Left lobe of liver (tissue), 2 donors: ENCODE data around the gene LRRC59. TPM values are rescaled to one million over a fixed set of nuclear protein-coding genes. Genes with fewer than 3 reads are reported as not detected.
"Not testable (repeated sequence)": the region's sequence is repeated elsewhere in the genome, so short reads cannot be mapped to it uniquely, and the experiment has no call there.

Experiments used
- ATAC-seq: fragments of 200-7000 bp; cut with Tn5 transposase; one replicate; pipeline ENCODE4 v1.9.1; 2020; ENCODE audit warnings: mild to moderate bottlenecking, moderate library complexity
- DNase-seq: peaks from one replicate; pipeline ENCODE4 v3.0.0-alpha.2; 2020; ENCODE audit warnings: low spot score
- total RNA-seq: library from RNA; stranded (reverse); gene quantifications from one replicate; pipeline ENCODE4 v1.2.1, GENCODE V29; 2021
- donor health status: DM: no; HTN: no; CAD: no; lungs with moderate emphysema.
- donor health status: DM: no; HTN: yes; CAD: no.

The LRRC59 gene
- total RNA-seq, 1 donor from 2014 or later: 47.3 TPM

DNA sequence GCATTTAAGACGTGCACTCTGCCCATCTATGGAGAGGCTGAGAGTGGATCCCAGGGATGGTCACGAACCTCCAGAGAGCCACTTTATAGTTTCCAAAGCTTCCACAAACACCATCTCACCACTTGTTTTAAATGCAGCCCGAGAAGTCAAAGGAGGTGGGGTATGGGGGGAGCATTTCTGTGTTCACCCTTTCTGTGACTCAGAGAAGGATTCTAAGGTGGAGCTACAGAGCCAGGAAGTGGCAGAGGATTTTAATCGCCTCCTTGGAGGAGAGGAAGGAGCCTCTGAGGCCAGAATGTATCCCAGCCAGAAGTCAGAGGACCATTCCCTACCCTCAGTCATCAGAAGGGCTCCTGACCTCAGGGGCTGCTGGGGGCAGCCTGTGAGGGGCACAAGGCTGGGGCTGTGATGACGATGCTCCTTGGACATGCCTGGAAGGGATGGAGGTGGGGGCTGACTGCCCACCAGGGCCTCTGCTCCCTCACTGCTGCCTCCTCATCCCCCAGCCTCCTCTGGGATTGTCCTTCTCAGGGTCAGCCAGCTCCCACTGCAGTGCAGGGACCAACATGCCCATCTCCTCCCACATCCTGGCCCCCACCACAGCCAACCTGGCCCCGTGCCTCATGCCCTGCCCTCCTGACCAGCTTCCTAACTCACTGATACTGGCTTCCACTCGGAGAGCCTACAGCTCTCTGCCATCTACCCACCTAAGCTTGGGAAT is 48.6 kb downstream of the LRRC59 start:
- DNase-seq (no peak), ATAC-seq (no peak)

GRCh38 chr17:50347894-50348291 is 49.4 kb downstream of the LRRC59 start:
- ATAC-seq: no peak
- no peak for DNase-seq

GRCh38 chr17:50347117-50347893 is 50.0 kb downstream of the LRRC59 start:
- no peak for DNase-seq
- ATAC-seq: no peak

DNA sequence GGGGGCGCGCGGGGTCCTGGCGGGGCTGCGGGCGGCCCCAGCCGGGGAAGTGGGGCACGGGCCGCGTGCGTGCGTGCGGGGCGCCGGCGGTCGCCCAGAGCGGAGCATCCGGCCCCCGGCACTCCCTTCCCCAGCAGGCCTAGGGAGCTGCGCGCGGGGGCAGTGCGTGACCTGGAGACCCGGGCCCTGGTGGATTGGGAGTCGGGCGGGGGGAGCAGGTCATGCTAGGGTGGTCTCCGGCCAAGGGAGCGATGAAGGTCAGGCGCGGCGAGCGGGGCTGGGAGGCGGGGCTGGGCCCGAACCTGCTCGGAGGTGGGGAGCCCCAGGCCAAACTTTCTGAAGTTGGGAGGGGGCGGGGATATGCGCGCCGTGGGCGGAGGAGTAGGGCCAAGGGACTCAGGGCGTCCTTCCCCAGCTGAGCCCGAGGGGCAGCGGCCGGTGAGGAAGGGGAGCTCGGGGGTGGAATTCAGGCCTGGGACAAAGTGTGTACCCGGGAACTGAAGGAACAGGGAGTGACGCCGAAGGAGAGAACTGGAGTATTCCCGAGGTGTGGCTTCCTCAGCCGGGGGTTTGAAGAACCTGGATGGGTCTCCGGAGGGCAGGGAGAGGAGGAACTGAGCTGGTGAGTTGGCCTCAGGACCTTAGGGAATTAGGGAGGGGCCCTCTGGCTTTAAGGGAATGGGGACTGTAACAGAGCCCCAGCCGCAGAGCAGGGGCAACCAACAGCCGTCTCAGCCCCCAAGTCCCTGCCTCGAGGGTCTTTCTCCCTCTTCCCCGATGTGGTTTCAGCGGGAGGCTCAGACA is 50.8 kb downstream of the LRRC59 start:
- peak; percentile 60 for DNase-seq
- peak; percentile 32 for ATAC-seq

DNA sequence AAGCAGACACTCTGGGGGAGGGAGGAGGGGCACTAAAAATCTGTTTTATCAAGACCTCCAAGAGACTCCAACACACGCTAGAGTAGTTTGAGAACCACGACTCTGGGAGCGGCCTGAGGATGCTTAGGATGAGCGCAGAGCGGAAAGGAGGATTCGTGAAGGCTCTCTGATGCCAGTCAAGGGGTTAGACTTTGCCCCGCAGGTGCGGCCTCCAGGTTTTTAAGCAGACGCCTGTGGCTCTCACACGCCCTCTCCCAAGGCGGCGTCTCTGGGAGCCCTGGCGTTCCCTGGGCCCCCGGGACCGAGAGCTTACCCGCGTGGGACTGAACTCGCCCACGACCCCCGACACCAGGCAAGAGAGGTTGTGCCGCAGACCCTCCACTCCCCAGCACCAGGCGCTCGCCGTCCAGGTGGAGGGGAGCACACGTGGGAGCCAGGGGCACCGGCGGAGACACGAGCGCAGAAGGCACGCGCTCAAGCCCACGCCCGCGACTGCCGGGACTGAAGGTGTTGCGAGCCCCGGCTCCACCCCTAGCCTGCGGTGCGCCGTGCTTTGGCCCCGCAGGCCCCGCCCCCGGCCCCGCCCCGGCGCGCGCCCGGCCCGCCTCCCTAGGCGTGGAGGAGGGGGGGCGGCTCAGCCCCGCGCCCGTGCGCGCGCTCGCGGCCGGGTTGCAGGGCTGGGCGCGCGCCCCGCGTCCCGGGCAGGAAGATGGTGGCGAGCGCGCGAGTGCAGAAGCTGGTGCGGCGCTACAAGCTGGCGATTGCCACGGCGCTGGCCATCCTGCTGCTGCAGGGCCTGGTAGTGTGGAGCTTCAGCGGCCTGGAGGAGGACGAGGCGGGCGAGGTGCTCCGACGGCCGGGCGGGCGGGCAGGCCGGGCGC is 51.7 kb downstream of the LRRC59 start, which contains the start of gene XYLT2:
XYLT2 (plus strand) TSS at position 695 of the 881 bp plus-strand sequence; CDS start at position 710, 15 bp downstream.
- DNase-seq (peak; percentile 89), ATAC-seq (peak; percentile 97)

DNA sequence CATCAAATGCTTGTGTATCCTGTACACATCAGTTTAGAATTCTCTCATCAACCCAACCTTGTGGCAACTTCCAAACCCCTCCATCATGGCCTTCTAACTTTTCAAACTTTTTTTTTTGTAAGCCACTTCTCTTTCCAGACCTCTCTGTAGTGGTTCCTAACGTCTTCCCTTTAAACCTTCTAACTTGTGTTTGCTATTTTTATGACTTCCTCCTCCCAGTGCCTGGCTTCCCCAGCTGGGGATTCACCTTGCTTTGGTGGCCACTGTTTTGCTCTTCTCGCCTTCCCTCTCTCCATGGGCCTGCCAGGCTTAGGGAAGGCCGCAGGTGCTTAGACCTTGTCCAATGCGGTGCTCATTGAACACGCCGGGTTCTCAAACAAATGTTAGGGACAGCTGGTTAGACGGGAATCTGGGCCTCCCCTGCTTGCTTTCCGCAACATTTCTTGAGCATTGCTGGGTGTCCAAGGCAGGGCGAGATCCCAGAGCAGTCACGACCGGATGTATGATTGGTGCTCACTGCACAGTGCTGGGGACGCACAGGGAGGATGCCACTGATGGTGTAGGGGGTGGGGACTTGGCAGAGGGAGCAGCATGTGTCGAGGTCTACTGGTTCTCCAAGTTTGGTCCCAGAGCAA is 52.5 kb downstream of the LRRC59 start:
- no peak for DNase-seq
- ATAC-seq: no peak

DNA sequence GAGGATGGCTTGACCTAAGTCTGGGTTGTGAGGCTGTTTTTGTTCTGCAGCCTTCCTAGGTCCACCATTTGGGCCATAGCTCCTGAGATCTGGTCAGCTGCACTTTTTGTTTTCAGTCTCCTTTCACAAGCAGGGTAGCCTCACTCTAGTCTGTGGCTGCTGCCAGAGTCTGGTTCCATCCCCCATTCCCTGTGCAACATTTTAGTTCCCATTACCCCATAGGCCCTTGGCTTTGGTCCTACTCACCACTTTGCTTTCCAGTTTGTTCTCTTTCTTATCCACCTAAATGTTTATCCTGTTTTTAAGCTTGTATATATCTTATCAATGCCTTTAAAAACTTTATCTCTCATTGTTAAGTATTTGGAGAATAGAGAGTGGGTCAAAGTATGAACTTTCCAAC is 57.9 kb downstream of the LRRC59 start:
- no peak for DNase-seq
- ATAC-seq: no peak

- ATAC-seq (no peak), DNase-seq (no peak)
Measured at GRCh38 chr17:50338645-50339044, 58.7 kb downstream of the LRRC59 start.

- DNase-seq (no peak), ATAC-seq (no peak)
Measured at GRCh38 chr17:50337956-50338355, 59.4 kb downstream of the LRRC59 start.

- not testable (repeated sequence) for DNase-seq, ATAC-seq
Measured at GRCh38 chr17:50333291-50334057, 63.8 kb downstream of the LRRC59 start.

- DNase-seq (no peak), ATAC-seq (no peak)
Measured at GRCh38 chr17:50332196-50332595, 65.1 kb downstream of the LRRC59 start.

Other genes with a start within 250 kb of the LRRC59 start
- gene PPP1R9B, start 246.8 kb downstream of the LRRC59 start, total RNA-seq: 18.1 TPM
- gene SGCA, start 231.5 kb downstream of the LRRC59 start, total RNA-seq: 1.0 TPM
- gene COL1A1, start 195.9 kb downstream of the LRRC59 start, total RNA-seq: 19.3 TPM
- 3.0 TPM for gene TMEM92, start 123.1 kb downstream of the LRRC59 start, total RNA-seq
- gene XYLT2, start 51.4 kb downstream of the LRRC59 start, total RNA-seq: 10.4 TPM
- gene MRPL27, start 24.3 kb downstream of the LRRC59 start, total RNA-seq: 38.9 TPM
- gene EME1, start 24.3 kb downstream of the LRRC59 start, total RNA-seq: 0.13 TPM
- gene ACSF2, start 28.7 kb upstream of the LRRC59 start, total RNA-seq: 56.1 TPM
- gene CHAD, start 71.4 kb upstream of the LRRC59 start, total RNA-seq: 12.4 TPM
- 27.4 TPM for gene RSAD1, start 81.3 kb upstream of the LRRC59 start, total RNA-seq
- not detected for gene MYCBPAP, start 110.9 kb upstream of the LRRC59 start, total RNA-seq
- 0.35 TPM for gene EPN3, start 135.2 kb upstream of the LRRC59 start, total RNA-seq
- 40.6 TPM for gene SPATA20, start 149.7 kb upstream of the LRRC59 start, total RNA-seq
- 0.10 TPM for gene CACNA1G, start 163.2 kb upstream of the LRRC59 start, total RNA-seq
- gene ABCC3, start 237.4 kb upstream of the LRRC59 start, total RNA-seq: 326 TPM